Glomerular visceral epithelial cell (primary cell): Measurements from ENCODE around the gene PPARG.
"Not testable (repeated sequence)": the region's sequence is repeated elsewhere in the genome, so short reads cannot be mapped to it uniquely, and the experiment has no call there.

Experiments
- DNase-seq: peaks from one replicate; pipeline ENCODE4 v3.0.0-alpha.2; 2016; ENCODE audit errors: extremely low spot score

The PPARG gene

GRCh38 chr3:12379640-12380429 is 91.0 kb downstream of the PPARG start:
- no peak for DNase-seq

- no peak for DNase-seq
Measured at GRCh38 chr3:12380461-12380860, 91.6 kb downstream of the PPARG start.

DNA sequence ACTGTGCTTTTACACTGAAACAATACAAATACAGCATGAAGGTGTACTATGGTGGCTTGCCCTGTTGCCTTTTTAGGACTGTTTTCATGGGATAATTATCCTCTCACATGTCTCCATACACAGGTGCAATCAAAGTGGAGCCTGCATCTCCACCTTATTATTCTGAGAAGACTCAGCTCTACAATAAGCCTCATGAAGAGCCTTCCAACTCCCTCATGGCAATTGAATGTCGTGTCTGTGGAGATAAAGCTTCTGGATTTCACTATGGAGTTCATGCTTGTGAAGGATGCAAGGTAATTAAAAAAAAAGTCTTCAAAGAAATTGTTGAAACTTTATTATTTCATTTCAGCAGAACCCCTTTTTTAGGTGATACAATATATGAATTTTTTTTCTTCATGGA is 92.3 kb downstream of the PPARG start:
- no peak for DNase-seq

DNA sequence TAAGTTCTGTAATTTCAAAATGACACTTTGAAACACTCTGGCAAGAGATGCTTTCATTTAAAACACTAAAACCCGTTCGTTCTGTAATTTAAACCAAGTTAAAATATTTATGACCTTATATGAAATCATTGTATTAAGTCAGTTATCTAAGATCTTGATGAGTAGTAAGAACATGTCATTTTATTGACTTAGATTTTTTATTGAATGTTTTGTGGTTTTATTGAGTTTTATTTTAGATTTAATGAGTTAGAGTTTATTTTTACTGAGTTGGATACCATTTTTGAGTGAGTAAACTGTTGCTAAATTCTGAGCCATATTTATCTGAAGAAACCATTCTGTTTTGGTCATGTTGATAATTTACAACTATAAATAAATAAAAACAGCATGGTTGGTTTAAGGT is 94.3 kb downstream of the PPARG start:
- no peak for DNase-seq

GRCh38 chr3:12384451-12385233 is 95.8 kb downstream of the PPARG start:
- no peak for DNase-seq

DNA sequence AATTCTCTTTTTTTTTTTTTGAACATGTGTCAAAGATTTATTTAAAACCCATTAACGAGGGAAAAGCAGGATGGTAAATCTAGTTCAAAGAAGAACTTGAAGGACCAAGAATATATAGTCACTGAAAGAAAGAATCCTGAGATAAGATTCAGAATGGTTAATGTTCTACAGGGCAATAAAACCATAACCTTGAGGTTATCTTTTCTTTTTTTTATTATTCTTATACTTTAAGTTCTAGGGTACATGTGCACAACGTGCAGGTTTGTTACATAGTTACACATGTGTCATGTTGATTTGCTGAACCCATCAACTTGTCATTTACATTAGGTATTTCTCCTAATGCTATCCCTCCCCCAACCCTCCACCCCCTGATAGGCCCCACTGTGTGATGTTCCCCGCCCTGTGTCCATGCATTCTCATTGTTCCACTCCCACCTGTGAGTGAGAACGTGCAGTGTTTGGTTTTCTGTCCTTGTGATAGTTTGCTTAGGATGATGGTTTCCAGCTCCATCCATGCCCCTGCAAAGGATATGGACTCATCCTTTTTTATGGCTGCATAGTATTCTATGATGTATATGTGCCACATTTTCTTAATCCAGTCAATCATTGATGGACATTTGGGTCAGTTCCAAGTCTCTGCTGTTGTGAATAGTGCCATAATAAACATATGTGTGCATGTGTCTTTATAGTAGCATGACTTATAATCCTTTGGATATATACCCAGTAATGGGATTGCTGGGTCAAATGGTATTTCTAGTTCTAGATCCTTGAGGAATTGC is 97.8 kb downstream of the PPARG start:
- not testable (repeated sequence) for DNase-seq

DNA sequence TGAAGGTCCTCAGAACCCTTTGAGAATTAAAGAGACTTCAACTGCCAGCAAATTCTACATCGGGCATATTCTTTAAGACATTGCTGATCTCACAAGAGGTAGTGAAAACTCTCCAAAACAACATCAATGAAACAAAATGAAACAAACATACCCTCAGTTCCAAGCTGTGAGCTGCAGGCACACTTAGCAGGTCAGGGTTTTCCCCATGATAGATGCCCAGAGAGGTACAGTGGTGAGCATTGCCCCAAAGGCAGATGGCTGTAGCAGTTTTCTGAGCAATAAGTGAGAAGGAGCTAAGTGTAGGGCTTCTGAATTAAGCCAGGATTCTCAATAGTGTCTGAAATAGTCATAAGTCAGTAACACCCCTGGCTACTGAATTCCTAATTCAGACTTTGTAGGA is 99.3 kb downstream of the PPARG start:
- no peak for DNase-seq

- no peak for DNase-seq
Measured at GRCh38 chr3:12392101-12392878, 103.4 kb downstream of the PPARG start.

- peak; percentile 4 for DNase-seq
Measured at GRCh38 chr3:12393894-12394293, 105.0 kb downstream of the PPARG start.

DNA sequence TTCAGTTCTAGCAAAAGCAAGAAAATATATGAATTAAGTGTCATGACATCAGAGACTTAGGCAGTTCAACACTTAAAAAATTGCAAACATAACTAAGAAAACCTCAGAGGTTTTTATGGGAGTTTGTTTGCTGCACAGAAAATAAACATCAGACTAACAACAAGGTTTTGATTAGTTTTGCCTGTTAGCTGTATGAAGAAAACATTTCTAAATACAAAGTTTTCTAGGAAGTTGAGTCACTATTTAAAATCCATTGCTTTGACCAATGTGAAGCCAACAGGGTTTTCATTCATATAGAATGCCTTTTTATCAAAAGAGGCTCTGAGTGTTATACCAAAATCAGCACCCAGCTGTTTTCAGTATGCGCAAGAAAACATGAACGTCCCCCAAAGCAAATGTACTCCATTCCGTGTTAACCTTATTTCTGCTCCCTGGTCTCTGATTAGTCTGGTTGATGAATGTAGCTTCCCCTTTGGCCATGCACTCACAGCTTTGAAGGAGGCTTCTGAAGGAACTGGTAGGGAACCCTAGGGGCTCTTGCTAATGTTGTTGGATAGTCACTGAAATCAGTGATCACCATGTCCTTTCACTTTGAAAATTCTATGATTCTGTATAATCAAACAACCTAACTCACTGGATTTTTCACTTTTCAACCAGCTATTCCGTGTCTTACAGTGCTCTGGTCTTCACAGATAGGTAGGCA is 105.8 kb downstream of the PPARG start:
- DNase-seq, result no peak

- DNase-seq, result no peak
Measured at GRCh38 chr3:12395349-12396012, 106.6 kb downstream of the PPARG start.

DNA sequence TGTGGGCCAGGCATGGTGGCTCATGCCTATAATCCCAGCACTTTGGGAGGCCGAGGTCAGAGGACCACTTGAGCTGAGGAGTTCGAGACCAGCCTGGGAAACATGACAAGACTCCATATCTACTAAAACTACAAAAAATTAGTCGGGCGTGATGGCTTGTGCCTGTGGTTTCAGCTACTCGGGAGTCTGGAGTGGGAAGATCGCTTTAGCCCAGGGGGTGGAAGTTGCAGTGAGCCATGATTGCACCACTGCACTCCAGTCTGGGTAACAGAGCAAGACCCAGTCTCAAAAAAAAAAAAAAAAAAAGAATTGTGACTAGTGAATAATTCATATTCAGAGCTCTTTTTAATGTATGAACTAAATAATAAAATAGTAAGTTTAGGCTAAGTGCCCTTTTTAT is 107.6 kb downstream of the PPARG start:
- peak; percentile 32 for DNase-seq

DNA sequence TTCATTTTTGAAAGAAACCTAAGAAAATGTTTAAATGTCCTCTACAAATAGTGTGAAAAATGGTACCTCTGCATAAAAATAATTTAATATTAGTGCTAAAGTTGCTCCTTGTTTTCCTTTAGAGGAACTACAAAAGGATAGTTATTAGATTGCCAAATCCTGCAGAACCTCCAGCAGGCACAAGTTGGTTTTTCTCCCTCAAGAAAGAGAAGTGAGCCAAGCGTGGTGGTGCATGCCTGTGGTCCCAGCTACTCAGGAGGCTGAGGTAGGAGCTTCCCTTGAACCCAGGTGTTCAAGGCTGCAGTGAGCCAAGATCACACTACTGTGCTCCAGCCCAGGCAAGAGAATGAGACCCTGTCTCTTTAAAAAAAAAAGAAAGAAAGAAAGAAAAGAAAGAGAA is 110.4 kb downstream of the PPARG start:
- DNase-seq, result no peak

- peak; percentile 41 for DNase-seq
Measured at GRCh38 chr3:12400616-12401194, 111.8 kb downstream of the PPARG start.

DNA sequence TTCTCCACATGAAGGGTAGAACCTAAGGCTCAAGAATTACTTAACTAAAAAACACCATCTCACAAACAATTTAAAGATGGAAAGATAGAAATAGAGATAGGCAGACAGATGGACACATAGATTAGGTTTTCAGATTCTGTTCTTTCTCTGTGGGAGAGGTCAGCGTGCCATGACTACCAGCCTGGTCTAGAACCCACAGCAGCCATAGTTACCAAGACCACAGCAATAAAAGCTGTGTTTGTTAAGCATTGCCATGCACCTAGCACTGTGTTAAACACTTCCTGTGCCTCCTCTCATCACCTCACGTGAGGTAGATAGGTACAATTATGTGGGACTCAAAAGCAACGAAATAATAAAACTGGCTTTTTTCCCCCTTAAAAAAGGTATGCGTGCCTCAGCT is 112.3 kb downstream of the PPARG start:
- DNase-seq, result no peak

DNA sequence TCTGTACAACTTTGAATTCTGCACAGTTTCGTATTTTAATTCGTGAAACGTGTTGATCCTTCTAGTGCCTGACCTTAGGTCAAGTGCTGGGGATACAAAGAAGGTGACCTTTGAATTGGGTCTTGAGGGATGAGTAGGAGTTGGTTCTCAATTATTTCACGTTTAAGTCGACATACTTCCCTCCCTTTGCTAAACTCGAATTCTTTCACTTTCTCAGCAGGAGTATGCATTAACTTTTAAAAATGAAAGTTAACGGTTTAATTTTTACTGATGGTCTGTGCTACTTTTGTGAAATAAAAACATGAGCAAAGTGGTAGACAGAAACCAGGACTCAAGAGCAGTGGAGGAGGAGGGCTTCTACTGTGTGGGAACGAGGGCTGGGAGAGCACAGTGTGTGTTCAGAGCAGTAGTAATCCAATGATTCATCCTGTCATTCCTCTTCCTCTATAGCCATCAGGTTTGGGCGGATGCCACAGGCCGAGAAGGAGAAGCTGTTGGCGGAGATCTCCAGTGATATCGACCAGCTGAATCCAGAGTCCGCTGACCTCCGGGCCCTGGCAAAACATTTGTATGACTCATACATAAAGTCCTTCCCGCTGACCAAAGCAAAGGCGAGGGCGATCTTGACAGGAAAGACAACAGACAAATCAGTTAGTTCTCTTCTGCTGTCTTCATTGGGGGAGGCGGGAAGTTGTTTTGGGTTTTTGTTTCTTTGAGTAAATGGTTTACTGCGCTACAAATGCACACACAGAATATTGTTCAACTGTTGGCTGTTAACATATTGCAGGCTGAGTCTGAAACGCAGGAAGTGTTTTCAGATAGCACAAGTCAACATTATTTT is 116.8 kb downstream of the PPARG start:
- DNase-seq, result peak; percentile 97

DNA sequence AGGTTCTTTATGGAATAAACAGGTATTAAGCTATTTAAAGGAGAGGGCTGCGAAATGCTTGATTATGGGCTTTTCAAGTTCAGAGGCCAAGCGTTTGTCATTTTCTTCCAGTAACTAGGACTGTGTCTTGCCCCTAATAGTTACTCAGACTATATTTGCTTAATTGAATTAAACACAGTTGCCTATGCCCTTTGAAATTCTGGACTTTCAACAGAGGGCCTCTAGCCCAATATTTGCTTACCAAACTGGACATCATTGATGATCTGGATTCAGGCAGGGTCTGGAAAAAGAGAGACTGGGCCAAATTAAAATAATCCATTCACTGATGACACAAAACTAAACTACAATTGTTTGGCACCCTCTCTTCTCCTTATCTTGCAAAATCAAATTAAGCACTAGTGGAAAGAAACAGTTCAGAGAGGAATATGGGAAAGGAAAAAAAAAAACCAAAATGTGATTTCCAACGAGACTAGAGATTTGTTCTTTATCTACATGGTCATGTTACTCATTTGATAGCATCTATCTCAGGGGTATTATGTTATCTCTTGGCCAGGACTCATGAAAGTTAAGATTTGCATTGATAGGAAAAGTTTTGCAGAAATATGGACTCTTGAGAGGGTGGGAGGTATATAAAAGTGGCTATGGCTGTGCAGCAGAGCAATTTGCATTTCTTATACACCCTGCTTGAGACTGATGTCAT is 120.3 kb downstream of the PPARG start:
- no peak for DNase-seq
